HTR-8/SVneo (cell line): ENCODE results near the gene MAP4K4.

Source experiments
- DNase-seq: peaks from one replicate; pipeline ENCODE4 v3.0.0; 2011; ENCODE audit warnings: low spot score, mixed read lengths; ENCODE audit not compliant: insufficient read length
- FAIRE-seq: peaks from 2 replicates; lab custom pipeline; 2011; peaks lifted over from hg19 to GRCh38; lab: Jason Lieb, UNC

Gene MAP4K4

DNA sequence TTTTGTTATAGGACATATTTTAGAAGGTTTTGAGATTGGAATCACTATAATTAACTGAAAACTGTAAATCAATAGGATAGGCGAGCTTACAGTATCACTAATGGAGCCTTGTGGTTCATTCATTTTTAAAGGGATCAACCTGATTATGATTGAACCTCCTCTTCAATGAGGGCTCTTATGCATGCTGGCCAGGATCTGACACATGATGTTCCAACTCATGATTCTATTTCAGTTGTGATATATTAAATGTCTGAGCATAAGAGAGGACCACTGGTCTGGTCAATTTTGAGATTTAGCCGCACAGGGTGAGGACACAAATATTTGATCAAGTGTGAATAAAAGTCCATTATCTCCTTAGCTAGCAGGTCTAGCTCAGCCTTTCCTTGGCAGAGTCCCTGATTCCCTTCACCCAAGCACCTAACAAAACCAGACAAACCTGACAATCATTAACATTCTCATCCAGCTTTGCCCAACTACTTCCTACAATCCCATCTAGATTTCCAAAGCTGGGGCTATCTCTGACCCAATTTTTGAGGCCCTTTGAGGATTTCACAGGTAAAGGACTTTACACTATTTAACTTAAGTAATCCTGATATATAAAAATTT lies 6.9 kb upstream of the MAP4K4 start:
- DNase-seq, result no peak
- FAIRE-seq, result no peak

DNA sequence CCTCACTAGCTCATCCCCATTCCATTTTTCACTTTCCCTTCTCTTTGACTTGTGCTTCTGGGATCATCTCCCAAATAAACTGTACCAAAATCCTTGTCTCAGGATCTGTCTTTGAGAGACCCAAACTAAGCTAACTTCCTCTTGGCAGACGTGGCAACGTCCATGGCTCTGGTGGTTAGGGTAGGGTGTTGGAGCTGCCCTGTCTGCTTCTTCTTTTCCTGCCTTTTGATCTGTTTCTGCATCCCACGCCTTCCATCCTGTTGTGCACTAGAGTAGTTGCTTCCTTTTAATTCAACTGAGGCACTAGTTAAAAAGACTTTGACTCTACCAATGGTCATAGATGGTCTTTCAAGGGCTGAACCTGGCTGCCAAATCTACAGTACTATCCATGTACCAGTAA lies 5.5 kb upstream of the MAP4K4 start:
- FAIRE-seq, result no peak
- no peak for DNase-seq

DNA sequence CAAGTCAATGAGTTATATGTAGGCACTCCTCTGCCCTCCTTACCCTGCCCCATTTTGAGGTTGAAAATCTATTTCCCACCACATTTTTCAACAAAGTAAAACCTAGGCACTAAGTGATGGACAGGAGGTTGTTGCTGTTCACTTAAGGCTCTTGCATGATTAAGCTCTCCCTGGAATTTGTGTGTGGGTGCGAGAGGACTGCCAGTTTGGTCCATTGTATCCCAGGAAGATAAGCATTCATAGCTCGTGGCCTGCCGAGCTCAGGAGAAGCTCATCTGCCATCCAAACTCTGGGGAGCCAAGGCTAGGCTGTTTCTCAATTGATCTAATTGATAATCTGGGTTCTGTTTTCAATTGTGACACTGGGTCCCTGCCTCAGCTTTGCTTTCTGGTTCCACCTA lies 4.7 kb upstream of the MAP4K4 start:
- no peak for DNase-seq
- no peak for FAIRE-seq

DNA sequence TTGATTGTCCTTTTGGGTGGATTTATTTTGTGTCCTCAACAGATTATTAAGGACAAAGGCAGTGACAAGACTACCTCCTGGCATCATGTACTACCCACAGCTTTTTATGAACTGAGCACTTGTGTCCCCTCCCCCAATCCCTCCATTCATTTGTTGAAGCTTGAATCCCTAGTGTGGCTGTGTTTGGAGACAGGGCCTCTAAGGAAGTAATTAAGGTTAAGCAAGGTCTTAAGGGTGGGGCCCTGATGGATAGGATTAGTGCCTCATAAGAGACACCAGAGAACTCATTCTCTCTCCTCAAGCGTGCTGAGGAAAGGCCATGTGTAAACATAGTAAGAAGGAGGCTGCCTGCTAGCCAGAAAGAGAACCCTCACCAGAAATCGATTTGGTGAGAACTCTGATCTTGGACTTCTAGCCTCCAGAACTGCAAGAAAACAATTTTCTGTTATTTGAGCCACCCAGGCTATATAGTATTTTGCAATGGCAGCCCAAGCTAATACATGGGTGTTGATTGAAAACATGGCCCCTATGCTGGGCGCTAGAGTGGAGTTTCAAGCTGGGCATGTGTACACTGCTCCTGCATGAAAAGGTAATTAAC lies 3.4 kb upstream of the MAP4K4 start:
- DNase-seq (no peak), FAIRE-seq (no peak)

DNA sequence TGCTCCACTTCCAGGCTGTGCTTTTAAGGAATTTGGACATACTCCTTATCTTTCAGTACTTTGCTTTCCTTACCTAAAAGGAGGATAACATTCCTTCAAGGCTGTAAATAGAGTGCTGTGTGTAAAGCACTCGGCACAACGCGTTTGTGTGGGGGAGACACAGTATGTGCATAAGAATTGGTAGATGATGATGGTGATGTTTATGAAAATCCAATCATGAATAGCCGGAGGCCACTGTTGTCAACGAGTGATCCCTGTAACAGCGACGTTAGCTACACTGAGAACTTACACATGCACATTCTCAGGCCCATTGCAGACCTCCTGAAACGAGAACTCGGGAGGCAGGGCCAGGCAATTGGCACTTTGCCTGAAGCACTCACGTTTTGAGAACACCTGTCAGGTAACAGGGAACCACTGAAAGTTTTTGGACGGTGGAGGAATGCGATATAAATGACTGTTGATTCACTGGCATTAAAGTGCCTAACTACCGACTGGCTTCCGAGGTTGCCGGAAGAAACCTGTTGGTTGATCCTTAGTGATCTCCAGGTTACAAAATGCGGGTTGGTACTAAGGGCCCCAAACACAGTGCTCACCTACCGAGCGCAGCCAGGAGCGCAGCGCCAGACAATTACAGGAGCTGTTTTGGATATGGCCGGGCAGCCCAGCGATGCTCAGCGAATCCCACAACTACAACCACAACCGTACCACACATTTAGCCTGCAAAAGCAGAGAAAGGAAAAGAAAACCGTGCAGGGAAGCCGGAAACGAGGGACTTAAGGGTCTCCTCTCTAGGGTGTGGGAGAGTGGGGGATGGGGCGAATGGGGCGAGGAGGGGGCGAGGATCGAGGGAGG lies 1.0 kb upstream of the MAP4K4 start:
- DNase-seq (no peak), FAIRE-seq (no peak)

DNA sequence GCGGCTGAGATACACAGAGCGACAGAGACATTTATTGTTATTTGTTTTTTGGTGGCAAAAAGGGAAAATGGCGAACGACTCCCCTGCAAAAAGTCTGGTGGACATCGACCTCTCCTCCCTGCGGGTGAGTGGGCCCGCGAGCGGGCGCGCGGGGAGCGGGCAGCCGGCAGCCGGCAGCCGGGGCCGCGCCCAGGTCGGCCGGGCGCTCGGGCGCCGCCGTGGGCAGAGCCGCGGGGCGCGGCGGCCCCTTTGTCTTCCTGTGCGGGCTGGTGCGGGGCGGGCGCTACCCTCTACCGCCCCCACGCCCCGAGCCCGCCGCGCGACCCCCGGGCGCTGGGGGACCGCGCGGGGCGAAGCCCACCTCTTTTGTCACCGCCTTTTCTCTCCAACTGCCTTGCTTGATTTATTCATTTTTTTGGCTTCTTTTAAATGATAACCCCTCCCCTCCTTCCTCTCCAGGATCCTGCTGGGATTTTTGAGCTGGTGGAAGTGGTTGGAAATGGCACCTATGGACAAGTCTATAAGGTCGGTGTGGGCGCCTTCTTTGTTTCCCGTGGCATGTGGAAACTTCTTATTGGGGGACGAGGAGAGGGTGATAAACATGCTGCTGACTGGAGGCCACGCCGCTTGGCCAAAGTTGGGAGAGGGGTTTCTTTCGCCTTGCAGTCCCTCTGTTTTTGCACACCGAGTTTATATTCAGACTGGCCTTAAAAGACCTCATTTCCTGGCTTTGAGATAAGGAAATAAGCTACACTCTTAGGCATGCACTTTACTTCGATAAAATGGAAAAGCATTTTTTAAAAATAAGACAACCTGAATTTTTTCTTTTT lies 722 bp downstream of the MAP4K4 start:
- DNase-seq, result no peak
- no peak for FAIRE-seq

DNA sequence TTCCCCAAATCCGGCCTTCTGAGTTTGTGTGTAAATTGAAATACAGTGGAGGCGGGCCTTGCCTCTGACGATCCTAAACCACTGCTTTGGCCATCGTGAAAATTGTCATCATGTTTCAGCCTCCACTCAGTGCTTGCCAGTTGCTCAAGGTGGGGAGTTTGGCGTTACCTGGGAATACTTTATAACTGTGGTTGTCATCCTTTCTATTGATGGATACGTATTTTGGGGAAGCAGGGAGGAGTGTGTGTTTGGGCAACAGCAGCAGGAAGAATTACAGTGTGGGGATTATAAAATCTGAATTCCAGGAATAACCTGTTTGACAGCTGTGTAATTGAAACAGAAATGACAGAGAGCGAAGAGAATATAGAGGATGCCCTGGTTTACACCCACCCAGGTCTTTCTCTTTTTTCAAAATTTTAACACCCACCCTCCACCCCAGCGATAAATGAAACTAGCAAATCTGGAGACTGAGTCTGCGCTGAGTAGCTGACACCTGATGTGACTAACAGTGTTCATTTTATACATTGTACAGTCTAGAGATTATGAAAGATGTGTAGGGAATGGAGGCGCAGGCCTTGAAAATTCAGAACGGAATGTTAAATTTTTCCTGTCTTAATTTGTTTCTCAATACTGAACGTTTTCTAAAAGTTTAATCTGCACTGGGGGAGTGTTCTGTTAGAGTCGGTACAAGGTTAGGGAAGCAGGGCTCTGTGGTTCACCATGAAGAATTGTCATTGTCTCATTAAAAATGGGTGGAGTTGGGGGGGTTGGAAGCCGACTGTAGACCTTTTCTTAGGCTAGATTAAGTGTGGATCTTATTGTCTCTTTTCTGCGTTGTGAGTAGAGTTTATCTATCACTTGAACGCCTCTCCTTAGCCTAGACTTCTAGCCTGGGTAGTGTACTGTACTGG lies 1.6 kb downstream of the MAP4K4 start:
- no peak for FAIRE-seq
- no peak for DNase-seq

DNA sequence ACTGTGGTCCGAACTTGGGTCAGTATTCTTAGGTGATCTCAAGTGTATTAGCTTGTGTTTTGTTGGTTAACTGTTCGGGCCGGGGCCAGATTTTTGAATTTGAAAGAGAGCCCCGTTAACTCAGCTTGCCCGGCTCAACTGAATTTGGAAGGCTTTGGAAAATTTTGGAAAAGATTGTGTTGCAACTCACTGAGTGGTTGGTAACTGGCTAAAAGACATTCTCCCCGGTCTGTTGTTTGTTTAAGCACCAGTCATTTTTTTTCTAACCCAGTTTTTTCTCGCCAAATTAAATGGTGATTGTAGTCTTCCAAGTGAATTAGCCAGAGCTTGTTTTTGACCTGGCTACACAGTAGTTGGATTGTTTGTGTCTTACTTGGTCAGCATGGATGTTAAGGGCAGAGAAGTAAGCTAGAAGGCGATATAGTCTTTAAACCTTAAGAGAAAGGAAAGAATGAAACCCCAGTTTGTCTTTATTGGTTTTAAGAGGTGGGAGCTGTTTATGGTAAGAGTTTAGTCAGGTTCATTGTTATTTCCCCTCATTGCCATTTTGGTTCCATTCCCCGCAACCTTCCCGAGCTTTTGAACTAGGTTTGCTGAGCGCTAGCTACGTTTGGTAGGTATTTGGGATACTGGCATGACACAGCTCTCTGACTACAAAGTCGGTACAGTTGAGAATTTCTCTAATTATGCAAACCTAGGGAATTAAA lies 2.4 kb downstream of the MAP4K4 start:
- FAIRE-seq (no peak), DNase-seq (no peak)

DNA sequence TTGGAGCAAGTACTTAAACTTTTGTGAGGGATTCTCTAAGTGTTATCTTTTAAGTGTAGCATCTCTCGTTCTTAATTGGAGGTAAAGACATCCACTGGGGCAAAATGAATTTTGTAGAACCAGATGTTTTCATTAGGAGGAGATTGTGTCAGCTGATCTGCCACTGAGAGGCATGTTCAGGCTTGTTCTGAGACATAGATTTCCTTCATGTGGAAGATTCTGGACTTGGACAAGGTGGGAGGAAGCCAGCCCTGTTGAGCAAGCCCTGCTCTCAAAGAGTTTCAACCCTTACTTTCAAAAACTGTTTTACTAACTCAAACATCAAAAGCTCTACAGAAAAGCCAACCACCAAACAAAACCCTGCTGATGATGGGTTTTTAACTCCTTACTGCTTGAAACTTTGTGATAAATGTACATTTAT lies 6.5 kb downstream of the MAP4K4 start:
- DNase-seq (peak; percentile 50), FAIRE-seq (no peak)

DNA sequence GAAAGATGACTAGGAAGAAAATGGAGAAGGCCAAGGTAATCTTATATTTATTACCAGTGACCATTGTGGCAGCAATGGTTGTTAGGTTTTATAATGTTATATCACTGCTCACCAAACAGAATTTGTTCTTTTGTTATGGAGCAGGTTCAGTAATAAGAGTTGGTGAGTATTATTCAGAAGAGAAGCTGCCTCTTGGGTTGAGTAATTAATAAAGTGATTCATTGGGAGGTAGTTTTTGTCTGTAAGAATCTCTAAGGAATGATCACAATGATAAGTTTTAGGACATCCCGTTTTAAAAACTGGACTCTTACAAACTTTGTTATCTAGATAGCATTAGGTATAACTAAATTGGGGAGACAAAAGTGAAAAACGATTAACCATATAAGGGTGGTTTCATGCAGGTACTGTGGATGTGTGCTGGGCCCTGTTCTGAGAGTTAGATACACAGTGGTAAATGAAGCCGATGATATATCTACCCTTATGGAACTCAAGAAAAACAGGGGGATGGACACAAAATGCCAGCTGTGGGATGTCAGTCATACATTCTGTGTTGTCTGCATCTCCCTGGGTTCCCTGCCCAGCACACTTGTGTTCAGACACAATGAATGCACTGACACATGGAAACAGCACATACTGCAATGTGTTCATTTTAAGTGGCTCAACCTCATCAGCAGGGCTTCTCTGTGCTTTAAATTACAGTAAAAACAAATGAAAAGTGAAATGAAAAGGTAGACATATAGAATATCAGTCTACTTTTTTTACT lies 7.5 kb downstream of the MAP4K4 start:
- DNase-seq, result no peak
- no peak for FAIRE-seq

DNA sequence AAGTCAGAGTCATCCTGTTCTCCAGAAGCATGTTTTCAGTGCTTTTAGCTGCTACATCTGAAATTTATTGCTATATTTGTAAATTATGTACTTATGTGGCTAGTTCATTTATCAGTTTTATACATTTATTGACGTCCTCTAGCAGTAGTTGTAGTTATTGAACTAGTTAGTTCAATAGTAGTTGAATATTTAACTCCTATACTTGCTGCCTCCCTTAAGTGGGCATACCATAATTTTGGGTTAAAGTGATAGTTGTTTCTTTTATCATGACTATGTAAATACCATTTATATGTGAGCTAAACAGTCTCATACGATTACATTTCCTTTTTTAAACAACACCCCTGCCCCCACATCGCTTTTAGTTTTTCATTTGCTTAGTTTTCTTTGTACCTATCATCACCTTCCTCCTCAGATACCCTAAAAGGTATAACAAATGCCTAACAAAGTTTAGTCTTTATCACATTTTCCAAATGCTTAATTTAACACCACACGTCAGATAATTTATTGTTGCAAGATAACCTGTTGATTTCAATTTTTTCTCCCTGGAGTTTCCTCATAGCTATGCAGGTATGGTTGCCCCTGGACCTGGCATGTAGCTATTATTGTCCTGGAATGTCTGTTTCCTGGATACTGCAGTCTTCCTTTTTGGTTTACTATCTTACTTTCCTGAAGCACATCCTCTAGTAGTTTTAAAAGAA lies 8.8 kb downstream of the MAP4K4 start:
- DNase-seq (no peak), FAIRE-seq (no peak)

DNA sequence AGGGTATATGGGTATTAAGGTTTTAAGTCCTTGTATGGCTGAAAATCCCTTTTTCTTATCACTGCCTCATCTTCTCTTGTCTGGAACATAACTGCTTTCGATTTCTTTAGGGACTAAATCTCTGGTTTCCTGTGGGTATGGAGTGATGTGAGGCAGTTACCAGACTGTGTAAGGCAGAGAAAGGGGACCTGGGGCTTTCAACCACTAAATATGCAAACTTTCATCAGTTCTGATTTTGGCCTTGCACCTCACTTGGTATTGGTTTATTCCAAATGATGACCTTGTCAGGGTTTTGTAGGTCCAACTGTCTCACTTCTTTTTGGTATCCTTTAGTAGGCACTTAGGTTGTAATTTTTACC lies 9.3 kb downstream of the MAP4K4 start:
- DNase-seq (no peak), FAIRE-seq (no peak)

DNA sequence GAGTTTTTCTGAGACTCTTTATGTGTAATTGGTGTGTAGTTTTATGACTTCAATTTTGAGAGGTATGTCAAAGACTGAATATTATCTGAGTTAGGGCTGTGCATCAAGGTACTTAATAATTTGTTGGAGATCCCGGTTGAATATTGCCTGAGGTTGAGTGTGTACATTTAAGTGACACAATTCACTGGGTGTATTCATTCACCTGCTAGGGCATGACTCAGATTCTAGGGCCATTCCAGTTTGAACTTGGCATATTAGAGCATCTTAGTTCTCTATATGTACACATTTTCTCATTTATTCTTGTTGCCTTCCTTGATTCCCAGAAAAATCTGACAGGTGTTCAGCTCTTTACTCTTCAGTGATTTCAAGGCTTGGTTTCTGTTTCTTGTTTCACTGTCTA lies 12.5 kb downstream of the MAP4K4 start:
- no peak for FAIRE-seq
- DNase-seq, result no peak

DNA sequence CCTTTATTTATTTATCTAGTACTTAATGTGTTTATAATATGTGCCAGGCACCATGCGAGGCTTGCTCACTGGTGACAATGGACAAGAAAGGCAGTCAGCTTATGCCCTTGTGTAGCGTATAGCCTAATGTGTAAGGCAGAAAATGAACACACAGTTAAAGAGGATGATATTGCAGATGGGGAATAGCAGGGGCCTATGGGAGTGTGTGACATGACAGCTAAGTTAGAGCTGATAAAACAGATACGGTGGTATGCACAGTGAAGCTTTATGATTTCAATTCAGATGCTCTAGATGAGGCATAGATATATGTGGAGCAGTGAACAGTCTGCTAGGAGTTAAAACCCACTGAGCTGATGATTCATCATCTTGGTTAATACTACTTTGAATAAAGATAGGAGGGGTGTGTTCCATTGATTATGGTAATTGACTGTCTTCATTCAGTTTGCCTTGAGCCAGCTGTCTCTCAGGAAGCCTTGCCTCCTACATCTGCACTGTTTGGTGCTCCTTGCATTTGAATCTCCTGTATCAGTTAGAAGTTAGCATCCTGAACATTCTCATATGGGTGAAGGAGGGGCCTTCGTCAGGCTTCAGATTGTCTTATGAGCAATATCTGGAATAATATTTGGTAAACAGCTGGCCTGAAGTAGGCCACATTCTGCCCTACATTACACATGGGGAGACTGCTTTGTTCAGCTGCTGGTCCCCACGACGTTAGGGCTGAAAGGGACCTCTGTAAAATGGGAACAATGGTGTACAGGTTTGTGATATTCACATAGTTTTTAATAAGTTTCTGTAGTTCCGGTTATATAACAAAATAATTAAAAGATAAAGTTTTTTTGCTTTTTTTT lies 13.2 kb downstream of the MAP4K4 start:
- FAIRE-seq (no peak), DNase-seq (no peak)

DNA sequence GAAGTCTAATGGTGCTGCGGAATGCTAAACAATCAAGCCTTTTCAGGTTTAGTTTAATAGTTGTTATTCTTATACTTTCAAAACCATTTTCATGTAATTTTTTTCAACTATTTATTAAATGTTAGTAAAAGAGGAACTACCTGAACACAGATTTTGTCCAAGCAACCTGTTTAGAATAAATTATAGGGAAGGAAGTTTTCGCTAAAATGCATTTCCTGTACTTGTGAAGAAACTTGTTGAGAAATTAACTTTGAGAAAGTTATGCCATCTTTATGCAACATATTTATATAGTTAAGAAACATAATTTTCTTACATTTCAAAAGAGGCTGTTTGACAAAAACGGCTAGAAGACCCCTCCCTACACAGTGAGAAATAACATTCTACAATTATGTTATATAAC lies 16.6 kb downstream of the MAP4K4 start:
- FAIRE-seq (no peak), DNase-seq (no peak)

DNA sequence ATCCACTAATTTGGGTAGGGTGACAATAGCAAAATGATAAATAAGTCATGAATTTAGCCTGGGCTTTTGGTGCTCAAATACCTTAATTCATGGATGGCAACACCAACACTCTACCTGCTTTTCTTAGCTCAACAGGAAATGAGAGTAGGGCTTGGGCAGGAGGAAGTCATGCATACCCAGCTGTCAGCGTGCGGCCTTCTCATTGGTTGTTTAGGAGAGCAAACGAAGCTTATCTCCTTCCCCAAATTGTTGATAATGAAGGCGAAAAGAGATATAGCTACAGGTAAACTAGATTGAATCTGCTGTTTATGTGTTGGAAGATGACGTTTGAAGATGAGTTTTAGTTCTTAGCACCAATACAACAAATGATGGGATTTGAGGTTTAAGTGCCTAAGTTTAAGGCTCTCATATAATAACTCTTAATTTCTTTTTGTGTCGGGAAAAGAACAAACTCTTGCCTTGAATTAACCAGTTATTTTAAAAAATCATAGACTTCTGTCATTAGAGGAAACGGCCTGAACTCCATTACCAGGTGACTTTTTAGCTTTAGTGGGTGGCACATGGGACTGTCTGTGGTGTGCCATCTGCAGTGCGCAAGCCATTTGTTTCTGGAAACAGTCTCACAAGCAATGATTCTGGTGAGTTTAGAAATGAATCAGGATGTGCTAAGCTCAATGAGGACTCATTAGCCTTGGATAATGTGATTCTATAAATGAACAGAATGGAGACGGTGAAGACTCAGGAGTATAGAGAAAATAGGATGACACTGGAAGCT lies 19.8 kb downstream of the MAP4K4 start:
- FAIRE-seq (no peak), DNase-seq (no peak)
